NCI-H1436 treated with DMSO at 0.1 percent for 48 hours (cell line): Measurements from ENCODE around the gene ATG10.

ENCODE experiments used
- DNase-seq: peaks from one replicate; lab custom pipeline; 2025; lab: John Stamatoyannopoulos, UW

ATG10 gene

GRCh38 chr5:82276800-82277612, 305.2 kb downstream of the ATG10 start:
- no peak for DNase-seq

DNA sequence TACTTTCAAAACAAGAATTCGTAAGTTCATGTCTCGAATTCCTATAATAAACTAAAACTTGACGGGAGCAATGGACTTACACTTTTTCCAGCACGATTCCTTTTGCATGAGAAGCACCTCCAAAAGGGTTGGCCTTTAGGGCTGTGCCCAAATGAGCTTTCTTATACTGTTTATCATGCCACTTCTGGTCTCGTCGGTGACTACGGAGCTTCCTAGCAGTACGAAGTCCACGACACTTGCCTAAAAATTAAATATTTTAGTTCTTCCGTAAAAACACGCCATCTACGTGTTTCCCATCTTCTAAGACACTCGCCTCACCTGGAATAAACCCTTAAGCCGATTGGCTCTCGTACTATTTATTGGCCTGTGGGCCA, 305.8 kb downstream of the ATG10 start:
- DNase-seq, result no peak

GRCh38 chr5:82277987-82278710, 306.3 kb downstream of the ATG10 start, which contains the start of gene RPS23:
RPS23 (minus strand) TSS chr5:82278354; CDS start chr5:82278323, 31 bp downstream.
- peak; percentile 75 for DNase-seq

- DNase-seq, result no peak
Measured at GRCh38 chr5:82278711-82279370, 307.0 kb downstream of the ATG10 start.

GRCh38 chr5:82283893-82284292, 312.1 kb downstream of the ATG10 start:
- DNase-seq, result no peak

DNA sequence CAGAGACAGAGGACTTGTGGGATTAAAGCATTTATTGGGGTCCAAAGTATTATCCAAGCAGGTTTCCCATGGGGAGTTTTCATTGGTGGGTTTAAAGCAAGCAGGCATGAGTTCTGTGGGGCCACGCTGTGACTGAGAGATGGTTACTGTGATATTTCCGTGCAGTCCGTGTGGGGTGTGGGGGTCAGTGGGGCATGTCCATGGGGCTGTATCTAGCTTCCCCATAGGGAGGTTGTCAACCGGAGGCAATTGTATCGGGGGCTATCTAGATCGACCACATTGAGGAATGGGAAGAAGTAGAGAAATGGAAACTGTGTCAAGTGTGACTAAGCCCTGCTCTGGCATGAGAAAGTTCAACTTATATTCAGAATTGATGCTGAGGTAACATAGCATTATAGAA, 313.4 kb downstream of the ATG10 start:
- DNase-seq, result no peak

GRCh38 chr5:82287625-82288024, 315.8 kb downstream of the ATG10 start:
- no peak for DNase-seq

DNA sequence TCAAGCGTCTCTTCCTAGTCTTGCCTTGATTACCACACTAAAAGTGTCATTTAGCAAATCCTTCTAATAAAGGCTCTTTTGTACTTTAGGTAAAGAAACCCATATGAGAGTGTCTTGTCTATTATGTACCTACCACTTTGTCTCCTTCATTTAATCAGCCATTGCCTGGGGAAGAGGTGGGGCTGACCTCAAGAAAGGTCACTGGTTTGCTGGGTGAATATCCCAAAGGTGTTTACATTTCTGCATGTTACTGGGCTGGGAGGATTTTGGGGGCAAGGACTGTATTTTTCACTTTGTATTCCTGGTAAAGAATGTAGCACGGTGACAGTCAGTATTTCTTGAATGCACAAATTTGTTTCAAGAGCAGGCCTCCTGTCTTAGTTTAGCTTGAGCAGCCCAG, 318.2 kb downstream of the ATG10 start:
- no peak for DNase-seq

DNA sequence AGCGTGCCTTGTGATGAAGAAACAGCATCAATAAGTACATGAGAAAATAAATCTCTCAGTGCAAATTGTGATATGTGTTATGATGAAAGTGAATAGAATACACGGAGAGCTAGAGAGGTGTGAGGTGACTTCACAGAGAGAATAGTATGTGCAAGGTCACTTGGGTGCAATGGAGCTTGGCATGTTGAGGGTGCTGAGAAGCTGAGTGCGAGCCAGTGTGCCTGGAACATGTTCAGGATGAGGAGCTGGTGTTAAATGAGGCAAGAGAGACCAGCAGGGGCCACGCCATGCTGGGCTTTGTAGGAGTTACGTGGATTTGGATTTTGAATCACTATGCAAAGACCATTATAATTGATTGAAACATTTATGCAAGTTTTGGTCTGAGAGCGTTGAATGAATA, 319.1 kb downstream of the ATG10 start:
- DNase-seq, result no peak

DNA sequence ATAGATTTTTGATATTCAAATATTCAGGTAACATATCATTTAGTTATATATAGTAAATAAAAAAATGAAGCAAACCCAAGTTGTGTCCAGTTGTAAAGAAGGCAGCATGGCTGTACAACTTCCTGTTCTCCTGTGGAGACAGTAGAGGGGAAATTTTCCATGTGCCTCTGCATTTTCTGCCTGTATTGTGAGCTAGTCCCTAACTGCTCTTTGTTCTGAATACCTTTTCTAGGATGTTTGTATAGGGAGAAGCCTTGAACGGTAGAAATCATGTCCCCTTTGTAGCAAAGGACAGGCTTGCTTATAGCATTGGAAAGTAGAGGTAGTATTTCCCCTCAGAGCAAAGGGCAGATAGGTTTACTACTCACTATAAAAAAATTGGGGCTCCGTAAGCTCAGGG, 319.6 kb downstream of the ATG10 start:
- no peak for DNase-seq

- no peak for DNase-seq
Measured at GRCh38 chr5:82295144-82295543, 323.3 kb downstream of the ATG10 start.

DNA sequence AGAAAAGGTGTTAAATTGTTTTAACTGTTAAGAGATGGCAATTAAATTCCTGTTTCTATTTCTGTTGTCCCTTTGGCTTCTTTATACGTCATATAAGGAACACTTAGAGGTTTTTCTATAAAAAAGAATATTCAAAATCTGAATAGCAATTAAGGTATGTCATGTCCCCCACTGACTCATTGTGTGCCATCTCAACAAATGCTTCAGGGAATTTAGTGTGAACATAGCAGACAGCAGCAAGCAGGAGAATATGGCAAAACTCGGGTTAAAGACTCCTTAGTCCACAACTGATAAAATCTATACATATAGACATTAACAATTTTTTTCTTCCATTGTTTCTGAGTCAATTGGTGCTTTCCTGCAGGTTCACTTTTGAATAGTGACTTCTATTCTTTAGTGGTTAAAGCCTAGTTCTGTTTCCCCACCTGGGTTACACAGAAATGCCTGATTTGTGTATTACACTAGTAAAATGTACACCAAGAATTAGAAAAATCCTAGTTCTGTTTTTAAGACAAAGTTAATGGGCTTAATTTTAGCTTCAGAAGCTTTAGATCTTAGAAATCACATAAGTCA, 324.2 kb downstream of the ATG10 start:
- no peak for DNase-seq

- DNase-seq, result no peak
Measured at GRCh38 chr5:82296929-82297328, 325.1 kb downstream of the ATG10 start.

GRCh38 chr5:82297711-82298110, 325.9 kb downstream of the ATG10 start:
- no peak for DNase-seq

DNA sequence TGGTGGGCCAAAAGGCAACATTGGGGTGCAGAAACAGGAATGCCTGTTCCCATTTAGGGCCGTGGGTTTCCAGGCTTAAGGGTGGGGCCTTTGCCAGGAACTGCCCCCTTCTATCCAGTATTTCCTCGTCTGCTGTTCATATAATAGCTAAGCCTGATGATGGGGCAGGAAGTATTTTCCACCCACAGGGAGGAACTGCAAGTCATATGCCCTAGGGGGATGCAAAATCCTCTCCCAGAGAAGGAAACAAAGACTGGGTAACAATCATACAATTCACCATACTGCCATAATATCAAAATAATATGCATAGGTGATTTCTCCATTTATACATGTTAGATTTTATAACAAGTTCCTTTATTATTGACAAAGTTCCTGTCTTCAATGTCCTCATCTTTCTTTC, 326.8 kb downstream of the ATG10 start:
- DNase-seq, result no peak

- DNase-seq, result no peak
Measured at GRCh38 chr5:82301190-82301589, 329.4 kb downstream of the ATG10 start.
